ENCODE data around the gene ZNF692. TPM values are rescaled to one million over a fixed set of nuclear protein-coding genes. Genes with fewer than 3 reads are reported as not detected.

The ZNF692 gene
- total and polyA plus RNA-seq, 4 donors: 7.8 to 16.3 (median 10.4) TPM

DNA sequence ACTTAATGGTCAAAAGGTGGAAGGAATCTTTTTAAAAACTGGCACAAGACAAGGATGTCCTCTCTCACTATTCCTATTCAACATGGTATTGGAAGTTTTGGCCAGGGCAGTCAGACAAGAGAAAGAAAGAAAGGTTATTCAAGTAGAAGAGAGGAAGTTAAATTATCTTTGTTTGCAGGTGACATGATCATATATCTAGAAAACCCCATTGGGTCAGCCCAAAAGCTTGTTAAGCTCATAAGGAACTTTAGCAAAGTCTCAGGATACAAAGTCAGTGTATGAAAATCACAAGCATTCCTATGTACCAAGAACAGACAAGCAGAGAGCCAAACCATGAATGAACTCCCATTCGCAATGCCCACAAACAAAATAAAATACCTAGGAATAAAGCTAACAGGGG lies 41.8 kb upstream of the ZNF692 start (continued):
- TF ChIP-seq, protein P1, sequence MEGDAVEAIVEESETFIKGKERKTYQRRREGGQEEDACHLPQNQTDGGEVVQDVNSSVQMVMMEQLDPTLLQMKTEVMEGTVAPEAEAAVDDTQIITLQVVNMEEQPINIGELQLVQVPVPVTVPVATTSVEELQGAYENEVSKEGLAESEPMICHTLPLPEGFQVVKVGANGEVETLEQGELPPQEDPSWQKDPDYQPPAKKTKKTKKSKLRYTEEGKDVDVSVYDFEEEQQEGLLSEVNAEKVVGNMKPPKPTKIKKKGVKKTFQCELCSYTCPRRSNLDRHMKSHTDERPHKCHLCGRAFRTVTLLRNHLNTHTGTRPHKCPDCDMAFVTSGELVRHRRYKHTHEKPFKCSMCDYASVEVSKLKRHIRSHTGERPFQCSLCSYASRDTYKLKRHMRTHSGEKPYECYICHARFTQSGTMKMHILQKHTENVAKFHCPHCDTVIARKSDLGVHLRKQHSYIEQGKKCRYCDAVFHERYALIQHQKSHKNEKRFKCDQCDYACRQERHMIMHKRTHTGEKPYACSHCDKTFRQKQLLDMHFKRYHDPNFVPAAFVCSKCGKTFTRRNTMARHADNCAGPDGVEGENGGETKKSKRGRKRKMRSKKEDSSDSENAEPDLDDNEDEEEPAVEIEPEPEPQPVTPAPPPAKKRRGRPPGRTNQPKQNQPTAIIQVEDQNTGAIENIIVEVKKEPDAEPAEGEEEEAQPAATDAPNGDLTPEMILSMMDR (IDR thresholded peaks at IDR 0.05; ENCODE audit: low read depth, low read length, missing input control): no peak

GRCh38 chr1:248897412-248898337 lies 38.8 kb upstream of the ZNF692 start:
- no peaks in the 10 kb centered on the region for H3K36me3 ChIP-seq (ENCODE audit: control insufficient read depth in 4 of 4, insufficient read depth in 3 of 4, low read depth in 1 of 4, low read length in 3 of 4)
- H3K9me3 ChIP-seq (ENCODE audit: control insufficient read depth in 4 of 4, low read length in 3 of 4): no peaks in the 10 kb centered on the region
- no peak overlapping the region for H3K27ac ChIP-seq (ENCODE audit: low read depth in 1 of 2, low read length in 2 of 2)
- TF ChIP-seq, protein P1 (IDR thresholded peaks at IDR 0.05; ENCODE audit: low read depth, low read length, missing input control): no peak
- TF ChIP-seq JUND (IDR thresholded peaks at IDR 0.05): no peak
- TF ChIP-seq, protein P2, sequence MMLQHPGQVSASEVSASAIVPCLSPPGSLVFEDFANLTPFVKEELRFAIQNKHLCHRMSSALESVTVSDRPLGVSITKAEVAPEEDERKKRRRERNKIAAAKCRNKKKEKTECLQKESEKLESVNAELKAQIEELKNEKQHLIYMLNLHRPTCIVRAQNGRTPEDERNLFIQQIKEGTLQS (IDR thresholded peaks at IDR 0.05): no peak
- TF ChIP-seq EGR1 (IDR thresholded peaks at IDR 0.05; ENCODE audit: low read depth in 2 of 2): no peak
- TF ChIP-seq FOXA2 (IDR thresholded peaks at IDR 0.05): no peak
- no peak for TF ChIP-seq RXRA (IDR thresholded peaks at IDR 0.05)
- H3K4me3 ChIP-seq (ENCODE audit: low read depth in 1 of 3, low read length in 3 of 3): no peak overlapping the region
- no peaks in the 10 kb centered on the region for H3K4me1 ChIP-seq (ENCODE audit: control insufficient read depth in 4 of 4, insufficient read depth in 4 of 4, low read length in 3 of 4)
- no peak for DNase-seq (ENCODE audit: low spot score)
- peaks cover 0 to 6% (median 0%) of the 10 kb centered on the region in 4 donors for H3K27me3 ChIP-seq (ENCODE audit: control insufficient read depth in 4 of 4, insufficient read depth in 4 of 4, low read length in 3 of 4)
- no peak overlapping the region for H3K9ac ChIP-seq (ENCODE audit: low read depth in 1 of 2, low read length in 2 of 2)
- WGBS: 60% methylated on average over 9 of the region's 9 CpGs

GRCh38 chr1:248894837-248895236 lies 36.0 kb upstream of the ZNF692 start:
- Histone ChIP-seq H3K27me3 (ENCODE audit: control insufficient read depth in 4 of 4, insufficient read depth in 4 of 4, low read length in 3 of 4) (peaks cover 0 to 6% (median 2%) of the 10 kb centered on the region in 4 donors), H3K27ac (ENCODE audit: low read depth in 1 of 2, low read length in 2 of 2) (no peak overlapping the region), H3K9me3 (ENCODE audit: control insufficient read depth in 4 of 4, low read length in 3 of 4) (no peaks in the 10 kb centered on the region), H3K4me3 (ENCODE audit: low read depth in 1 of 3, low read length in 3 of 3) (no peak overlapping the region), H3K36me3 (ENCODE audit: control insufficient read depth in 4 of 4, insufficient read depth in 3 of 4, low read depth in 1 of 4, low read length in 3 of 4) (no peaks in the 10 kb centered on the region), H3K4me1 (ENCODE audit: control insufficient read depth in 4 of 4, insufficient read depth in 4 of 4, low read length in 3 of 4) (no peaks in the 10 kb centered on the region), H3K9ac (ENCODE audit: low read depth in 1 of 2, low read length in 2 of 2) (no peak overlapping the region)
- no peak for DNase-seq (ENCODE audit: low spot score)
- TF ChIP-seq, protein P1 (IDR thresholded peaks at IDR 0.05; ENCODE audit: low read depth, low read length, missing input control): no peak
- no peak for TF ChIP-seq SP1 (IDR thresholded peaks at IDR 0.05)
- TF ChIP-seq RXRA (IDR thresholded peaks at IDR 0.05): no peak
- TF ChIP-seq, protein P3, sequence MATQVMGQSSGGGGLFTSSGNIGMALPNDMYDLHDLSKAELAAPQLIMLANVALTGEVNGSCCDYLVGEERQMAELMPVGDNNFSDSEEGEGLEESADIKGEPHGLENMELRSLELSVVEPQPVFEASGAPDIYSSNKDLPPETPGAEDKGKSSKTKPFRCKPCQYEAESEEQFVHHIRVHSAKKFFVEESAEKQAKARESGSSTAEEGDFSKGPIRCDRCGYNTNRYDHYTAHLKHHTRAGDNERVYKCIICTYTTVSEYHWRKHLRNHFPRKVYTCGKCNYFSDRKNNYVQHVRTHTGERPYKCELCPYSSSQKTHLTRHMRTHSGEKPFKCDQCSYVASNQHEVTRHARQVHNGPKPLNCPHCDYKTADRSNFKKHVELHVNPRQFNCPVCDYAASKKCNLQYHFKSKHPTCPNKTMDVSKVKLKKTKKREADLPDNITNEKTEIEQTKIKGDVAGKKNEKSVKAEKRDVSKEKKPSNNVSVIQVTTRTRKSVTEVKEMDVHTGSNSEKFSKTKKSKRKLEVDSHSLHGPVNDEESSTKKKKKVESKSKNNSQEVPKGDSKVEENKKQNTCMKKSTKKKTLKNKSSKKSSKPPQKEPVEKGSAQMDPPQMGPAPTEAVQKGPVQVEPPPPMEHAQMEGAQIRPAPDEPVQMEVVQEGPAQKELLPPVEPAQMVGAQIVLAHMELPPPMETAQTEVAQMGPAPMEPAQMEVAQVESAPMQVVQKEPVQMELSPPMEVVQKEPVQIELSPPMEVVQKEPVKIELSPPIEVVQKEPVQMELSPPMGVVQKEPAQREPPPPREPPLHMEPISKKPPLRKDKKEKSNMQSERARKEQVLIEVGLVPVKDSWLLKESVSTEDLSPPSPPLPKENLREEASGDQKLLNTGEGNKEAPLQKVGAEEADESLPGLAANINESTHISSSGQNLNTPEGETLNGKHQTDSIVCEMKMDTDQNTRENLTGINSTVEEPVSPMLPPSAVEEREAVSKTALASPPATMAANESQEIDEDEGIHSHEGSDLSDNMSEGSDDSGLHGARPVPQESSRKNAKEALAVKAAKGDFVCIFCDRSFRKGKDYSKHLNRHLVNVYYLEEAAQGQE (IDR thresholded peaks at IDR 0.05): no peak
- TF ChIP-seq MAX (IDR thresholded peaks at IDR 0.05): no peak
- no peak for TF ChIP-seq EGR1 (IDR thresholded peaks at IDR 0.05; ENCODE audit: low read depth in 2 of 2)
- no peak for TF ChIP-seq JUND (IDR thresholded peaks at IDR 0.05)
- TF ChIP-seq YY1 (IDR thresholded peaks at IDR 0.05): no peak
- TF ChIP-seq ZBTB33 (IDR thresholded peaks at IDR 0.05): no peak
- TF ChIP-seq GABPA (IDR thresholded peaks at IDR 0.05 in 1 of 2, conservative IDR thresholded peaks at IDR 0.05 in 1 of 2): no peak
- TF ChIP-seq, protein P2 (IDR thresholded peaks at IDR 0.05): no peak
- TF ChIP-seq NR2F2 (IDR thresholded peaks at IDR 0.05): no peak
- no peak for TF ChIP-seq RAD21 (IDR thresholded peaks at IDR 0.05)
